GM04504 (cell line): Measurements from ENCODE around the gene RAD18.

Experiments used
- DNase-seq: peaks from one replicate; pipeline ENCODE4 v3.0.0-alpha.2; 2012; ENCODE audit warnings: low read depth

RAD18 gene

GRCh38 chr3:8895829-8896228 lies 67.4 kb downstream of the RAD18 start:
- DNase-seq, result no peak

GRCh38 chr3:8893001-8893400 lies 70.3 kb downstream of the RAD18 start:
- DNase-seq, result no peak

- DNase-seq, result no peak
These were observed 71.5 kb downstream of the RAD18 start for GRCh38 chr3:8891774-8892173.

DNA sequence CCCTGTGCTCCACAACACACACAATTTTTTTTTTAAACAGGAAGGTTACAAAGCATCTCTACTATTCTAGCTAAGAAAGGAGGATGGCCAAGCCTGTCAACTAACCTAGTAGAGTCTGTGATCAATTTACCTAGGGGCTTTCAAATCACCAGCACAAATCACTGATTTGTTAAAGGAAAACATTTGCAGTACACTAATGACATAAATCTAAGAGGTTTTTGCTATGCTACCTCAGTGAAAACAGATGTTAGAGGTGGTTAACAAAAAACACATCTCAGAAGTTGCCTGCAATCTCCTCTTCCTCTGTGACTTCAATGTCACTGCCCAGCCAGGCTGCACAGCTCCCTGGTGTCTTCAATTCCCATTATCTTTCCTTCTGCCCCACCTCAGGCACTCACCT lies 72.0 kb downstream of the RAD18 start:
- DNase-seq, result no peak

- DNase-seq, result no peak
These were observed 74.9 kb downstream of the RAD18 start for GRCh38 chr3:8888301-8888915.

- DNase-seq, result no peak
These were observed 75.6 kb downstream of the RAD18 start for GRCh38 chr3:8887435-8888300.

GRCh38 chr3:8886546-8886945 lies 76.7 kb downstream of the RAD18 start:
- DNase-seq, result no peak

- DNase-seq, result no peak
These were observed 77.5 kb downstream of the RAD18 start for GRCh38 chr3:8885536-8886316.

- no peak for DNase-seq
These were observed 78.5 kb downstream of the RAD18 start for GRCh38 chr3:8884630-8885290.

- DNase-seq, result no peak
These were observed 80.6 kb downstream of the RAD18 start for GRCh38 chr3:8882642-8883041.

DNA sequence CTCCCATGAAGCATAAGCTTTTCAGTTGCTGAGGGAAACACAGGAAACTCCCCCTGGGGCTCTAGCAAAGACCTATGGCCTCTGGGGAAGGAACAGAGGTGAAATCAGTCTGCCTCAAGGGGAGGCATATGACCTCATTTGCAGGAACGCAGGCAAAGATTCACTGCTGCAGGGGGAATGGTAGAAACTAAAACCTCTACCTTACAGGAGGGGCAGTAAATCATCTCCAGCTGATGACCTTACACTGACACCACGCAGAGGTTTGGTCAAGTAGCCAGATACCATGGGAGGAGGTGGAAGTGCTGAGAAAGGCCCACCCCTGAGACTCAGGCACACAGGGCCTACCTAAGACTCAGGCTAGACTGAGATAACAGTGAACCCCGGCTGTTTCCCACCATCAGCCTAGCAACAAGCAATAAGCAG lies 81.1 kb downstream of the RAD18 start:
- no peak for DNase-seq

DNA sequence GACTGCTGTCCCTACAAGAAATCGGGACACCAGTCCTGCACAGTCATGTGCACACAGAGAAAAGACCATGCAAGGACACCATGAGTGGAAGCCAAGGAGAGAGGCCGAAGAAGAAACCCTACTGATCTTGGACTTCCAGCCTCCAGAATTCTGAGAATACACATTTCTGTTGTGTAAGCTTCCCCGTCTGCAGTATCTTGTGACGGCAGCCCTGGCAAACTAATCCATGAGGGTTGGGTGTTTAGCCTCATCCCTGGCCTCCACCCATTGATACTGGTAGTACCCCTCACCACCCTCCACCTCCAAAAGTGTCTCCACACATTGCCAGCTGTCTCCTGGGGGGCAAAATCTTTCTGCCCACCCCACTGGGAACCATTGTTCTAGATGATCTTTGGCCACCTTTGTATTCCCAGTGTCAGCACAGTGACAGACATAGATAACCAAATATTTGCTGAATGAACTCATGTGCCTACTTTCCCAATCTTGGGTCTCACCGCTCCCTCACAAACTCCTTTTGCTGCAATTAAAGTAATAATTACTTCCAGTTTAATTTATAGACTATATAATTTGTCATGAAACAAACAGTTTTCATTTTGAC lies 83.8 kb downstream of the RAD18 start:
- DNase-seq, result no peak

GRCh38 chr3:8875836-8876235 lies 87.4 kb downstream of the RAD18 start:
- no peak for DNase-seq

GRCh38 chr3:8873740-8874139 lies 89.5 kb downstream of the RAD18 start:
- no peak for DNase-seq

DNA sequence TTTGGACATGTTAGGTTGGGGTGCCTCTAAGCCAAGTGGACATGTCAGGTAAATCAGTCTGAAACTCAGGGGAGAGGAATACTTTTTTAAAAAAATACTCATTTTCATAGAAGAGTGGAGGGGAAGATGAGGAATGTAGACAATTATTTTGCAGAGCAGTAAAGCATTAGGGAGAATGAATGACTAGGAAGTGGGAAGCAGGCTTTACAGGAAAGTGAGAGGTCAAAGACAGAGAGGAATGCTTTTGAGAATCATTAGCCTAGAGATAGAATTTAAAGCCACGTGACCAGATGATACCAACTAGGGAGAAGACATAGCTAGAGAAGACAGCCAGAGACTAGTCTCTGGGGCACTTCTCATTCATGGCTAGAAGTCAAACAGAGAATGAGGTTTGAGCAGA lies 91.0 kb downstream of the RAD18 start:
- DNase-seq, result no peak

DNA sequence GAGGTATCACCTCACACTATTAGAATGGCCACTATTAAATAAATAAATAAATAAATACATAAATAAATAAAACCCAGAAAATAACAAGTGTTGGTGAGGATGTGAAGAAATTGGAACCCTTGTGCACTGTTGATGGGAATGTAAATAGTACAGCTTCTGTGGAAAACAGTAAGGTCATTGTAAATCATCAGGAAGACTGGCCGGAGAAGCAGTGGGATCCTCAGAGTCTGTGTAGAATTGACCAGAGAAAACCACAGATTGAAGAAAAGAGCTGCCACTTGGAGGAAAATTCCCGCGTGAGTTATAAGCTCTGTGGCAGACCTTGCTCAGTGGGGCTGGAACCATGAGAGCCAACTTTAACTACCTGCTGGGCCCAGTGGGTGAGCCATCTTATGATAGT lies 92.0 kb downstream of the RAD18 start:
- DNase-seq, result no peak

DNA sequence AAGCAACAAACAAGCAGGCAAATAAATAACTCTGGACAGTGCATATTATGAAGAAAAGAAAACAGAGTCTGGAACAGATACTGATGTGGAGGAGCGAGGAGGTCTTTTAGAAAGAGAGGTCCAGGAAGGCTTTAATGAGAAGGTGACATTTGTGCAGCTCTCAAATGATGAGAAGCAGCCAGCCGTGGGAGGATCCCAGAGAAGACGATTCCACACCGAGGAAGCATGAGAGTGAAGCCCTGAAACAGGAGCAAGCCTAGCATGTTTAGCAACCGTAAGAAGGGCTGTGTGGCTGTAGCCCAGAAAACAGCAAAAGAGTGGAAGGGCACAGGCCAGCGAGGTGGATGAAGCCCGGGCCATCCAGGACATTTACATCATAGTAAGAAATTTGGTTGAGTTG lies 93.1 kb downstream of the RAD18 start:
- DNase-seq, result no peak

DNA sequence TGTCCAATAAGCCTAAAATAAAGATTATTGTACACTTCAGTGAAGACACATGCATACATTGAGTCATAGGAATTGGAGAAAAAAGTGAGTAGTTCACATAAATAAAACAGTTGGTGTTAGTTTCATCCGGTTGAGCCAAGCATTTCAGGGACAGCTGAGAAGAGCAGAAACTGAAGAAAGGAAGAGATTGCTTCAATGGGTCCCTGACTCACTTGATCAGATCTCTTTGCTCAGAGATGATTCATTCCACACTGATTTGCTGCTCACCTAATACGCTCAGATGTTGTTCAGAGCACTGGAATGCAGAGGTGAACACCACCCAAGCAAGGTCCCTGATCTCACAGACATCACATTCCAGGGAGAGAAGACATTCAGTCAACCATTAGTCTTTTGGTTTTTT lies 93.7 kb downstream of the RAD18 start:
- peak; percentile 77 for DNase-seq

GRCh38 chr3:8868996-8869395 lies 94.3 kb downstream of the RAD18 start:
- no peak for DNase-seq

GRCh38 chr3:8867646-8868045 lies 95.6 kb downstream of the RAD18 start:
- DNase-seq, result no peak

DNA sequence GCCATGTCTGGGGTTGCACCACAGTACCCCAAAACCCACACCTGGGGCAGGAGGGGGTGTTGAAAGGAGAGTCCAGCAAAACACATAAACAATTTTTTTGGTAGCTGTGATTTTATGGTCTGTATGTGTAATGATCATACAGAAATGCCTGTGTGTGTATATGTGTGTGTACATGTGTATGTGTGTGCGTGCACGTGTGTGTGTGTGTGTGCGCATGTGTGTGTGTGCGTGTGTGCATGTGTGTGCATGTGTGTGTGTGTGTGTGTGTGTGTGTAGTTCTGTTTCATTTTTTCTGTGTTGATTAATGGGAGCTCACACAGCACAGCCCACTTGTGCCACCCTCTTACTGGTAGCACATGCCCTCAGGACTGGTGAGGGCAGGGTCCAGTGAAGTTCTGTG lies 97.6 kb downstream of the RAD18 start:
- DNase-seq, result no peak
